NCI-H1105 treated with DMSO at 0.1 percent for 48 hours (cell line): ENCODE data around the gene ISL1.

ENCODE experiments used
- DNase-seq: peaks from one replicate; lab custom pipeline; 2025; lab: John Stamatoyannopoulos, UW

ISL1 gene

GRCh38 chr5:51386916-51387883 lies 4.0 kb downstream of the ISL1 start:
- no peak for DNase-seq

- peak; percentile 79 for DNase-seq
Measured at GRCh38 chr5:51387884-51388275, 4.6 kb downstream of the ISL1 start.

- DNase-seq, result no peak
Measured at GRCh38 chr5:51388488-51389287, 5.4 kb downstream of the ISL1 start.

GRCh38 chr5:51389288-51389576 lies 6.0 kb downstream of the ISL1 start:
- no peak for DNase-seq

GRCh38 chr5:51389577-51390463 lies 6.6 kb downstream of the ISL1 start:
- DNase-seq, result no peak

- DNase-seq, result peak; percentile 28
Measured at GRCh38 chr5:51391175-51391574, 7.9 kb downstream of the ISL1 start.

GRCh38 chr5:51392689-51393199 lies 9.5 kb downstream of the ISL1 start:
- no peak for DNase-seq

- DNase-seq, result no peak
Measured at GRCh38 chr5:51394609-51395008, 11.4 kb downstream of the ISL1 start.

GRCh38 chr5:51395245-51395644 lies 12.0 kb downstream of the ISL1 start:
- peak; percentile 68 for DNase-seq

- peak; percentile 83 for DNase-seq
Measured at GRCh38 chr5:51395666-51396356, 12.6 kb downstream of the ISL1 start.

GRCh38 chr5:51396797-51397196 lies 13.5 kb downstream of the ISL1 start:
- no peak for DNase-seq

- DNase-seq, result no peak
Measured at GRCh38 chr5:51397996-51398395, 14.7 kb downstream of the ISL1 start.

- no peak for DNase-seq
Measured at GRCh38 chr5:51398875-51399642, 15.8 kb downstream of the ISL1 start.

- no peak for DNase-seq
Measured at GRCh38 chr5:51399643-51400006, 16.4 kb downstream of the ISL1 start.

GRCh38 chr5:51404255-51404654 lies 21.0 kb downstream of the ISL1 start:
- no peak for DNase-seq

- DNase-seq, result no peak
Measured at GRCh38 chr5:51411921-51412325, 28.7 kb downstream of the ISL1 start.

GRCh38 chr5:51414516-51414915 lies 31.3 kb downstream of the ISL1 start:
- no peak for DNase-seq

GRCh38 chr5:51416149-51416548 lies 32.9 kb downstream of the ISL1 start:
- no peak for DNase-seq

GRCh38 chr5:51433052-51433710 lies 49.9 kb downstream of the ISL1 start:
- no peak for DNase-seq

- no peak for DNase-seq
Measured at GRCh38 chr5:51439232-51439631, 56.0 kb downstream of the ISL1 start.
